Lower leg skin (tissue), 4 donors: Measurements from ENCODE around the gene ETFA. TPM values are rescaled to one million over a fixed set of nuclear protein-coding genes. Genes with fewer than 3 reads are reported as not detected.

Source experiments
- DNase-seq, 2 donors: peaks; one replicate each; pipeline ENCODE4 v3.0.0-alpha.2; 2019; ENCODE audit warnings: low spot score in 2 of 2
- H3K4me3 ChIP-seq: fragments of 200-600 bp; sonication (generic); 2 replicates; pipeline ENCODE4 v1.5.1; 2017; ENCODE audit warnings: mild to moderate bottlenecking, low read depth; ENCODE audit not compliant: poor library complexity, severe bottlenecking
- CTCF ChIP-seq, 3 donors: fragments of 450-650 bp; IDR thresholded peaks; one replicate each; pipeline ENCODE4 v1.5.1; 2016; ENCODE audit warnings: antibody characterized with exemption in 3 of 3, mild to moderate bottlenecking in 3 of 3, moderate library complexity in 2 of 3
- POLR2A ChIP-seq, 2 donors: fragments of 450-650 bp; IDR thresholded peaks; one replicate each; pipeline ENCODE4 v1.6.1; 2016 to 2017; ENCODE audit warnings: antibody characterized with exemption in 2 of 2, mild to moderate bottlenecking in 1 of 2, moderate library complexity in 1 of 2
- WGBS, 2 donors: methylation state at CpG; one replicate each; pipeline ENCODE4 v1.1.5; 2018; 5-methylcytosine and 5-hydroxymethylcytosine counted together
- intact Hi-C: fragments of 100-400 bp; cut with DNase I; formaldehyde crosslinking; loops from one replicate; pipeline ENCODE4 v1.15.0; 2023; ENCODE audit warnings: low total_unique reads
- total RNA-seq, 4 donors: library from RNA; depleted of rRNA; stranded (reverse); fragments of >200 nt; gene quantifications; one replicate each; pipeline ENCODE4 v1.1.0, GENCODE V29; 2016

ETFA gene
- total RNA-seq, 4 donors from 2014 or later = 65.1 to 110 (median 67.5) TPM

GRCh38 chr15:76187163-76187562 is 124.1 kb downstream of the ETFA start:
- intact Hi-C loops = no loop called here
- no peak for DNase-seq
- no peak for TF ChIP-seq CTCF (IDR thresholded peaks at IDR 0.05)
- no peak for TF ChIP-seq POLR2A (IDR thresholded peaks at IDR 0.05)
- WGBS, 2 donors = 72% methylated on average over 2 to 3 of the region's 4 CpGs
- H3K4me3 ChIP-seq = no peak overlapping the region

- H3K4me3 ChIP-seq = no peak overlapping the region
- 55 to 68% methylated on average over 3 of the region's 3 CpGs for WGBS, 2 donors
- no peak for DNase-seq
- TF ChIP-seq CTCF (IDR thresholded peaks at IDR 0.05) (no peak), POLR2A (IDR thresholded peaks at IDR 0.05) (no peak)
- intact Hi-C loops = no loop called here
Observed at GRCh38 chr15:76185716-76186115, 125.6 kb downstream of the ETFA start.

GRCh38 chr15:76184650-76185035 is 126.6 kb downstream of the ETFA start:
- TF ChIP-seq POLR2A (IDR thresholded peaks at IDR 0.05) (no peak), CTCF (IDR thresholded peaks at IDR 0.05) (no peak)
- DNase-seq = no peak
- WGBS, 2 donors = 39 to 53% methylated on average over 13 of the region's 13 CpGs
- intact Hi-C loops = no loop called here
- no peak overlapping the region for H3K4me3 ChIP-seq

GRCh38 chr15:76183930-76184649 is 127.2 kb downstream of the ETFA start:
- intact Hi-C loops = no loop called here
- 45% methylated on average over 10 of the region's 10 CpGs for WGBS, 2 donors
- no peak for TF ChIP-seq POLR2A (IDR thresholded peaks at IDR 0.05)
- TF ChIP-seq CTCF (IDR thresholded peaks at IDR 0.05) = no peak
- no peak overlapping the region for H3K4me3 ChIP-seq
- no peak for DNase-seq

- DNase-seq = no peak
- WGBS, 2 donors = 85 to 89% methylated on average over 9 of the region's 9 CpGs
- no peak for TF ChIP-seq CTCF (IDR thresholded peaks at IDR 0.05)
- TF ChIP-seq POLR2A (IDR thresholded peaks at IDR 0.05) = no peak
- no peak overlapping the region for H3K4me3 ChIP-seq
- intact Hi-C loops = no loop called here
Observed at GRCh38 chr15:76181705-76182107, 129.6 kb downstream of the ETFA start.

GRCh38 chr15:76180321-76180720 is 130.9 kb downstream of the ETFA start:
- intact Hi-C loops = no loop called here
- no peak for DNase-seq
- TF ChIP-seq CTCF (IDR thresholded peaks at IDR 0.05) (no peak), POLR2A (IDR thresholded peaks at IDR 0.05) (no peak)
- 93% methylated on average over 7 of the region's 7 CpGs for WGBS, 2 donors
- no peak overlapping the region for H3K4me3 ChIP-seq
